SK-N-SH treated with all-trans-retinoic acid at 6 μM for 48 hours (cell line): ENCODE data around the gene LGALS1.

Experiments used
- ATAC-seq: fragments of 200-7000 bp; cut with Tn5 transposase; 3 replicates; pipeline ENCODE4 v1.9.1; 2020; ENCODE audit warnings: mild to moderate bottlenecking, moderate library complexity
- BACH2 ChIP-seq: fragments of 250-450 bp; sonication (Bioruptor Pico); IDR thresholded peaks from 2 replicates; pipeline ENCODE4 v1.9.0; 2021; ENCODE audit warnings: mild to moderate bottlenecking, borderline replicate concordance
- CREB5 ChIP-seq: fragments of 250-450 bp; sonication (Bioruptor Pico); IDR thresholded peaks from 2 replicates; pipeline ENCODE4 v1.5.1; 2020; ENCODE audit warnings: low read depth, mild to moderate bottlenecking, moderate library complexity
- CSDC2 ChIP-seq: fragments of 250-450 bp; sonication (Bioruptor Pico); IDR thresholded peaks from 2 replicates; pipeline ENCODE4 v1.5.0; 2020; ENCODE audit warnings: mild to moderate bottlenecking, moderate library complexity
- CSRNP3 ChIP-seq: fragments of 250-450 bp; sonication (Bioruptor Pico); IDR thresholded peaks from 2 replicates; pipeline ENCODE4 v1.5.1; 2021; ENCODE audit warnings: mild to moderate bottlenecking, moderate library complexity
- ISL1 ChIP-seq: fragments of 250-450 bp; sonication (Bioruptor Pico); IDR thresholded peaks from 2 replicates; pipeline ENCODE4 v2.1.2; 2022; ENCODE audit warnings: mild to moderate bottlenecking, moderate library complexity
- OSR1 ChIP-seq: fragments of 250-450 bp; sonication (Bioruptor Pico); IDR thresholded peaks from 2 replicates; pipeline ENCODE4 v1.8.0; 2022; ENCODE audit warnings: moderate library complexity, mild to moderate bottlenecking, inconsistent platforms
- PATZ1 ChIP-seq: fragments of 250-450 bp; sonication (Bioruptor Pico); IDR thresholded peaks from 2 replicates; pipeline ENCODE4 v1.8.0; 2020; ENCODE audit warnings: mild to moderate bottlenecking, moderate library complexity, borderline replicate concordance
- PPARA ChIP-seq: fragments of 250-450 bp; sonication (Bioruptor Pico); IDR thresholded peaks from 2 replicates; pipeline ENCODE4 v1.5.0; 2020; ENCODE audit warnings: mild to moderate bottlenecking, borderline replicate concordance
- RARB ChIP-seq: fragments of 250-450 bp; sonication (Bioruptor Pico); IDR thresholded peaks from 2 replicates; pipeline ENCODE4 v1.8.0; 2021; ENCODE audit warnings: mild to moderate bottlenecking, moderate library complexity
- TCF4 ChIP-seq: fragments of 250-450 bp; sonication (Bioruptor Pico); IDR thresholded peaks from 2 replicates; pipeline ENCODE4 v1.8.0; 2021; ENCODE audit warnings: mild to moderate bottlenecking, moderate library complexity, borderline replicate concordance
- TOX ChIP-seq: fragments of 250-450 bp; sonication (Bioruptor Pico); IDR thresholded peaks from 2 replicates; pipeline ENCODE4 v1.8.0; 2021; ENCODE audit warnings: mild to moderate bottlenecking, moderate library complexity, borderline replicate concordance
- TSHZ2 ChIP-seq: fragments of 250-450 bp; sonication (Bioruptor Pico); IDR thresholded peaks from 2 replicates; pipeline ENCODE4 v1.5.0; 2020; ENCODE audit warnings: mild to moderate bottlenecking, moderate library complexity
- ZC3H10 ChIP-seq: fragments of 250-450 bp; sonication (Bioruptor Pico); IDR thresholded peaks from 2 replicates; pipeline ENCODE4 v1.5.1; 2021; ENCODE audit warnings: mild to moderate bottlenecking, moderate library complexity
- ZFP3 ChIP-seq: fragments of 250-450 bp; sonication (Bioruptor Pico); IDR thresholded peaks from 2 replicates; pipeline ENCODE4 v1.5.0; 2020; ENCODE audit warnings: mild to moderate bottlenecking, moderate library complexity
- ZFP30 ChIP-seq: fragments of 450-650 bp; formaldehyde crosslinking; IDR thresholded peaks from 2 replicates; pipeline ENCODE4 v1.5.0; 2022; ENCODE audit warnings: mild to moderate bottlenecking, moderate library complexity
- ZNF565 ChIP-seq: fragments of 450-650 bp; formaldehyde crosslinking; conservative IDR thresholded peaks from 2 replicates; pipeline ENCODE4 v1.5.0; 2020; ENCODE audit warnings: low read depth, mild to moderate bottlenecking, moderate library complexity
- ZNF70 ChIP-seq: fragments of 450-650 bp; formaldehyde crosslinking; IDR thresholded peaks from 2 replicates; pipeline ENCODE4 v1.5.0; 2020; ENCODE audit warnings: mild to moderate bottlenecking, moderate library complexity
- ZNF8 ChIP-seq: fragments of 450-650 bp; formaldehyde crosslinking; IDR thresholded peaks from 2 replicates; pipeline ENCODE4 v1.5.0; 2020; ENCODE audit warnings: mild to moderate bottlenecking, moderate library complexity

LGALS1 gene

GRCh38 chr22:37684803-37685615 is 9.6 kb downstream of the LGALS1 start:
- TF ChIP-seq ZC3H10 (CRISPR knock-in tag) = no peak
- TF ChIP-seq CSDC2 (CRISPR knock-in tag) = no peak
- no peak for TF ChIP-seq TCF4 (CRISPR knock-in tag)
- TF ChIP-seq CSRNP3 = no peak
- TF ChIP-seq ZNF565 (CRISPR knock-in tag) = no peak
- no peak for TF ChIP-seq PATZ1 (CRISPR knock-in tag)
- no peak for TF ChIP-seq ZNF70 (CRISPR knock-in tag)
- no peak for TF ChIP-seq ZNF8 (CRISPR knock-in tag)
- TF ChIP-seq ISL1 (CRISPR knock-in tag) = no peak
- no peak for TF ChIP-seq OSR1
- no peak for TF ChIP-seq BACH2 (CRISPR knock-in tag)
- TF ChIP-seq PPARA (CRISPR knock-in tag) = no peak
- TF ChIP-seq RARB (CRISPR knock-in tag) = no peak
- TF ChIP-seq TSHZ2 (CRISPR knock-in tag) = no peak

GRCh38 chr22:37686002-37686982 is 10.9 kb downstream of the LGALS1 start, which contains the start of gene NOL12:
TSS of gene NOL12 (plus strand) at chr22:37686343. CDS start at chr22:37686393, 50 bp downstream.
- ATAC-seq = peak; percentile 88
- TF ChIP-seq CREB5 (CRISPR knock-in tag) (no peak), ZNF565 (CRISPR knock-in tag) (no peak), PATZ1 (CRISPR knock-in tag) (0 out of 2 replicates have a peak, but pooled peaks have one; percentile 18), ZFP3 (CRISPR knock-in tag) (no peak), RARB (CRISPR knock-in tag) (no peak), PPARA (CRISPR knock-in tag) (no peak), ZFP30 (no peak), TOX (CRISPR knock-in tag) (no peak)

More at GRCh38 chr22:37684803-37685615, 9.6 kb downstream of the LGALS1 start:
- ATAC-seq = no peak
